Gastrocnemius medialis (tissue), 4 donors: ENCODE data around the gene NSD2. TPM values are rescaled to one million over a fixed set of nuclear protein-coding genes. Genes with fewer than 3 reads are reported as not detected.

Experiments
- ATAC-seq, 2 donors: fragments of 150-250 bp; one replicate each; pipeline ENCODE4 v1.9.1; 2016
- DNase-seq, 2 donors: peaks; one replicate each; pipeline ENCODE4 v3.0.0-alpha.2; 2019
- H3K27ac ChIP-seq, 4 donors: fragments of 200-600 bp; sonication (generic); 1 replicate in 1 of 4; 2 replicates in 3 of 4; pipeline ENCODE4 v1.5.1; 2016 to 2018; ENCODE audit warnings: mild to moderate bottlenecking in 2 of 4, moderate library complexity in 1 of 4
- H3K27me3 ChIP-seq, 3 donors: fragments of 200-600 bp; sonication (generic) in 2 of 3; 1 replicate in 1 of 3; 2 replicates in 2 of 3; pipeline versions ENCODE4 v1.5.1 to v1.6.0; 2016 to 2019; ENCODE audit warnings: mild to moderate bottlenecking in 1 of 3, moderate library complexity in 1 of 3
- H3K36me3 ChIP-seq, 2 donors: fragments of 200-600 bp; sonication (generic) in 1 of 2; one replicate each; pipeline ENCODE4 v1.5.1; 2017 to 2018
- H3K4me1 ChIP-seq, 2 donors: fragments of 200-600 bp; sonication (generic) in 1 of 2; one replicate each; pipeline ENCODE4 v1.5.1; 2016 to 2017; ENCODE audit warnings: mild to moderate bottlenecking in 2 of 2
- H3K4me3 ChIP-seq, 4 donors: fragments of 200-600 bp; sonication (generic) in 3 of 4; 1 replicate in 1 of 4; 2 replicates in 3 of 4; pipeline ENCODE4 v1.5.1; 2016 to 2019; ENCODE audit warnings: mild to moderate bottlenecking in 2 of 4
- H3K9me3 ChIP-seq, 3 donors: fragments of 200-600 bp; sonication (generic) in 2 of 3; 1 replicate in 1 of 3; 2 replicates in 2 of 3; pipeline ENCODE4 v1.5.1; 2016 to 2019
- POLR2A ChIP-seq, 2 donors: fragments of 450-650 bp; IDR thresholded peaks; one replicate each; pipeline ENCODE4 v1.6.1; 2017; ENCODE audit warnings: antibody characterized with exemption in 2 of 2, mild to moderate bottlenecking in 2 of 2, moderate library complexity in 2 of 2
- in situ Hi-C, 4 donors: fragments of 200-750 bp; cut with MboI; loops; one replicate each; pipeline versions ENCODE4 v1.15.0 to v1.8.0; 2017; ENCODE audit warnings: low sequenced_read_pairs in 4 of 4
- intact Hi-C: fragments of 100-400 bp; cut with DNase I; formaldehyde crosslinking; loops from one replicate; pipeline ENCODE4 v1.15.1; 2023; ENCODE audit warnings: low total_unique reads
- total RNA-seq, 4 donors: library from RNA; depleted of rRNA; stranded (reverse); fragments of >200 nt; gene quantifications; one replicate each; pipeline versions ENCODE4 v1.1.0 to v1.2.3, GENCODE V29; 2016
- TF ChIP-seq, protein P1 (sequence below), 5 experiments: fragments of 450-650 bp in 3 of 5; fragments of 200-600 bp in 2 of 5; sonication (generic) in 2 of 5; IDR thresholded peaks in 4 of 5; conservative IDR thresholded peaks in 1 of 5; 1 replicate in 4 of 5; 2 replicates in 1 of 5; pipeline ENCODE4 v1.5.1; 2016 to 2019; ENCODE audit warnings: antibody characterized with exemption in 5 of 5, mild to moderate bottlenecking in 3 of 5, moderate library complexity in 3 of 5

Gene NSD2
- total RNA-seq, 4 donors from 2014 or later: 14.8 to 21.3 (median 16.8) TPM

GRCh38 chr4:1899149-1900086 lies 28.2 kb downstream of the NSD2 start:
- peak; percentile 86 to 94 for ATAC-seq
- intact Hi-C loops: loop anchor here (1.0 to 10.0 kb wide), 3 partner anchors 43 to 153 kb away; partner anchors contain the start of gene LETM1
- no peaks in the 10 kb centered on the region for H3K4me1 ChIP-seq
- H3K36me3 ChIP-seq: peaks cover 0 to 16% of the 10 kb centered on the region in 2 donors
- in situ Hi-C loops: loop anchor here (10.0 to 25.0 kb wide), 2 partner anchors 155 to 162 kb away; no protein-coding TSS in a partner anchor
- DNase-seq: peak; percentile 42 to 54
- no peaks in the 10 kb centered on the region for H3K27me3 ChIP-seq
- no peak overlapping the region for H3K4me3 ChIP-seq
- no peak for TF ChIP-seq POLR2A (IDR thresholded peaks at IDR 0.05)
- TF ChIP-seq, protein P1, sequence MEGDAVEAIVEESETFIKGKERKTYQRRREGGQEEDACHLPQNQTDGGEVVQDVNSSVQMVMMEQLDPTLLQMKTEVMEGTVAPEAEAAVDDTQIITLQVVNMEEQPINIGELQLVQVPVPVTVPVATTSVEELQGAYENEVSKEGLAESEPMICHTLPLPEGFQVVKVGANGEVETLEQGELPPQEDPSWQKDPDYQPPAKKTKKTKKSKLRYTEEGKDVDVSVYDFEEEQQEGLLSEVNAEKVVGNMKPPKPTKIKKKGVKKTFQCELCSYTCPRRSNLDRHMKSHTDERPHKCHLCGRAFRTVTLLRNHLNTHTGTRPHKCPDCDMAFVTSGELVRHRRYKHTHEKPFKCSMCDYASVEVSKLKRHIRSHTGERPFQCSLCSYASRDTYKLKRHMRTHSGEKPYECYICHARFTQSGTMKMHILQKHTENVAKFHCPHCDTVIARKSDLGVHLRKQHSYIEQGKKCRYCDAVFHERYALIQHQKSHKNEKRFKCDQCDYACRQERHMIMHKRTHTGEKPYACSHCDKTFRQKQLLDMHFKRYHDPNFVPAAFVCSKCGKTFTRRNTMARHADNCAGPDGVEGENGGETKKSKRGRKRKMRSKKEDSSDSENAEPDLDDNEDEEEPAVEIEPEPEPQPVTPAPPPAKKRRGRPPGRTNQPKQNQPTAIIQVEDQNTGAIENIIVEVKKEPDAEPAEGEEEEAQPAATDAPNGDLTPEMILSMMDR (IDR thresholded peaks at IDR 0.05 in 4 of 5, conservative IDR thresholded peaks at IDR 0.05 in 1 of 5): peak; percentile 69 to 91 (median 87)
- no peak overlapping the region for H3K27ac ChIP-seq
- no peaks in the 10 kb centered on the region for H3K9me3 ChIP-seq

DNA sequence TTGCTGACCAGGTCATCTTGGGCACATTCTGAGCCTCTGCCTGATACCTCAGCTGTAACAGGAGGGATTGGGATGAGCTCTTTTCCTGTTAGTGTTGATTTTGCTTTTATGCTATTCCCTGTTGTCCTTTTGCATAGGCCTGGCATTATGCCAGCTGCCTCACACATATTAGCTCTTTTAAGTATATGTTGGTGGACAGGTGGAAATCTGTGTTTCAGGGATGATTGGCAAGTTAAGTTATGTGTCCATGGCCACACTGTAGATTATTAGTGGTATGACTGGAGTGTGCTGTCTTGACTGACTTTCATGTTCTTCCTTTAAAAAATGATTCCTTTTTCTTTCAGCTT lies 28.9 kb downstream of the NSD2 start:
- no peak for TF ChIP-seq POLR2A (IDR thresholded peaks at IDR 0.05)
- TF ChIP-seq, protein P1 (IDR thresholded peaks at IDR 0.05 in 4 of 5, conservative IDR thresholded peaks at IDR 0.05 in 1 of 5): no peak
- intact Hi-C loops (no loop called here), in situ Hi-C loops (loop anchor here in 1 of 4 donors (10.0 kb wide), 1 partner anchor 155 kb away; no protein-coding TSS in a partner anchor)

GRCh38 chr4:1900624-1901023 lies 29.4 kb downstream of the NSD2 start:
- no peak for ATAC-seq
- Histone ChIP-seq H3K36me3 (peaks cover 0 to 21% of the 10 kb centered on the region in 2 donors), H3K4me1 (no peaks in the 10 kb centered on the region), H3K9me3 (no peaks in the 10 kb centered on the region), H3K4me3 (no peak overlapping the region), H3K27me3 (no peaks in the 10 kb centered on the region), H3K27ac (no peak overlapping the region)
- DNase-seq: no peak
- in situ Hi-C loops: loop anchor here in 1 of 4 donors (10.0 kb wide), 1 partner anchor 156 kb away; no protein-coding TSS in a partner anchor
- no peak for TF ChIP-seq POLR2A (IDR thresholded peaks at IDR 0.05)
- TF ChIP-seq, protein P1 (IDR thresholded peaks at IDR 0.05 in 4 of 5, conservative IDR thresholded peaks at IDR 0.05 in 1 of 5): no peak
- intact Hi-C loops: no loop called here

More for the DNA sequence above, 28.9 kb downstream of the NSD2 start:
- no peak overlapping the region for H3K4me3 ChIP-seq
- DNase-seq (no peak), ATAC-seq (no peak)
- H3K27ac ChIP-seq: no peak overlapping the region
- H3K27me3 ChIP-seq: no peaks in the 10 kb centered on the region
- no peaks in the 10 kb centered on the region for H3K4me1 ChIP-seq
- H3K9me3 ChIP-seq: no peaks in the 10 kb centered on the region
- H3K36me3 ChIP-seq: peaks cover 0 to 21% of the 10 kb centered on the region in 2 donors

DNA sequence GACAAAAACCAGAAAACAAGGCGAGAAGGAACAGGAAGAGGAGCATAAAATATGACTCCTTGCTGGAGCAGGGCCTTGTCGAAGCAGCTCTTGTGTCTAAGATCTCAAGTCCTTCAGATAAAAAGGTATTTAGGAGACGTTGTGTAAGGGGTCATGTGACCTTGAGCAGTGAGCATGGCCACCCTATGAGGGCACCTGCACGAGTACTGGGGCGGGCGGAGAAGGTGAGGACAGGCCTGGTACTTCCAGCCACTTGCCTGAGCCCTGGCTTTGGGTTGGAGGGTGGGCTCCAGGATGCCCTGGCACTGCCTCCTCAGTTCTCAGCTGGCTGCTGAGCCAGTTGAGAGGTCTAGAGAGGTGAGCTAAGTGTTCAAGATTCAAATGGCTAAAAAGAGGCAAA lies 29.9 kb downstream of the NSD2 start:
- no peak for TF ChIP-seq POLR2A (IDR thresholded peaks at IDR 0.05)
- no peak for ATAC-seq
- peaks cover 0 to 21% of the 10 kb centered on the region in 2 donors for H3K36me3 ChIP-seq
- no peak for DNase-seq
- no peak overlapping the region for H3K4me3 ChIP-seq
- H3K4me1 ChIP-seq: no peaks in the 10 kb centered on the region
- H3K9me3 ChIP-seq: no peaks in the 10 kb centered on the region
- in situ Hi-C loops (loop anchor here in 1 of 4 donors (10.0 kb wide), 1 partner anchor 156 kb away; no protein-coding TSS in a partner anchor), intact Hi-C loops (no loop called here)
- H3K27me3 ChIP-seq: no peaks in the 10 kb centered on the region
- no peak overlapping the region for H3K27ac ChIP-seq

DNA sequence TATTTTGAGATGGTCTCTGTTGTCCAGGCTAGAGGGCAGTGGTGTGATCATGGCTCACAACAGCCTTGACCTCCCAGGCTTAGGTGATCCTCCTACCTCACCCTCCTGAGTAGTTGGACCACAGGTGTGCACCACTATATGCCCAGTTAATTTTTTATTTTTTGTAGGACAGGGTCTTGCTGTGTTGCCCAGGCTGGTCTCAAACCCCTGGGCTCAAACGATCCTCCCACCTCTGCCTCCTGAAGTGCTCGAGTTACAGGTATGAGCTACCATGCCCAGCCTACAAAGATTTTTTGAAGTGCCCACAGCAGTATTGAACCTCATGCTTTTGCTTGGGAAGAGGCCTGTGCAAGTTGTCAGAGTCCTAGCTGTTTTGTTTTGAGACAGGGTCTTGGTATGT lies 31.1 kb downstream of the NSD2 start:
- Histone ChIP-seq H3K36me3 (peaks cover 0 to 21% of the 10 kb centered on the region in 2 donors), H3K27ac (no peak overlapping the region), H3K4me1 (no peaks in the 10 kb centered on the region), H3K4me3 (no peak overlapping the region), H3K27me3 (no peaks in the 10 kb centered on the region), H3K9me3 (no peaks in the 10 kb centered on the region)
- intact Hi-C loops: no loop called here
- DNase-seq (no peak), ATAC-seq (no peak)
- TF ChIP-seq POLR2A (IDR thresholded peaks at IDR 0.05): no peak
- TF ChIP-seq, protein P1 (IDR thresholded peaks at IDR 0.05 in 4 of 5, conservative IDR thresholded peaks at IDR 0.05 in 1 of 5): no peak
- in situ Hi-C loops: loop anchor here in 1 of 4 donors (10.0 kb wide), 1 partner anchor 157 kb away; no protein-coding TSS in a partner anchor
